GM18907 (cell line): ENCODE results near the gene BICDL2.
A peak's percentile ranks its signal among the peaks of the same experiment; 100 is the strongest.
"Not testable (repeated sequence)": the region's sequence is repeated elsewhere in the genome, so short reads cannot be mapped to it uniquely, and the experiment has no call there.

Source experiments
- ATAC-seq: cut with Tn5 transposase; IDR thresholded peaks from one replicate; pipeline ENCODE4 v1.9.1; 2021; ENCODE audit warnings: mild to moderate bottlenecking, moderate library complexity; ENCODE audit not compliant: unreplicated experiment

BICDL2 gene

DNA sequence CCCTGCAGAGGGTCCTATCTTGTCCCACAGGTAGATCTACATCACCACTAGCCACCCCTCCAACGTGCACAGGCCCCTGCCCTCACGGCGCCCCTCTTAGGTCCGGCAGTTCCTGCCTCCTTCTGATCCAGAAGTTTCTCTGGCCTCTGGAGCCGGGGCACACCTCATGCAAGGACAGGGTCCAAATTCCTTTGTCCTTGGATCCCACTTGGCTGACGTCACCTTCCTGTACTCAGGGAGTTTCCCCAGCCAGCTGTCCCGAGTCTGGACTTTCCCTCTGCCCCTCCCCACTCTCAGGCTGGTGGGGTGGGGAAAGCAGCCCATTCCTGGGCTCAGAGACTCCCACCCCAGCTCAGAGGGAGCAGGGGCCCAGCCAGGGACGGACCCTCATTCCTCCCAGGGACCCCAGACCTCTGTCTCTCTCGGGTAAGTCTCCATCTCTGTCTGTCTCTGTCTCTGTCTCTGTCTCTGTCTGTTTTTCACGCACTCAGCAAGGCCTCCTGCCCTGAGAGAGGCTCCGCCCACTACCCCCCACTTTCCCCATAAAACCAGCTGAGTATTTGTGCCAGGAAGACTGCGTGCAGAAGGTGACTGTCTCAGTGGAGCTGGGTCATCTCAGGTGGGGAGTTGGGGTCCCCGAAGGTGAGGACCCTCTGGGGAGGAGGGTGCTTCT is 28.5 kb upstream of the BICDL2 start, which contains the start of gene IL32:
IL32 (plus strand) TSS at position 572 of the 673 bp plus-strand sequence. CDS start 172 bp downstream, outside the sequence.
- ATAC-seq, result peak; percentile 43

DNA sequence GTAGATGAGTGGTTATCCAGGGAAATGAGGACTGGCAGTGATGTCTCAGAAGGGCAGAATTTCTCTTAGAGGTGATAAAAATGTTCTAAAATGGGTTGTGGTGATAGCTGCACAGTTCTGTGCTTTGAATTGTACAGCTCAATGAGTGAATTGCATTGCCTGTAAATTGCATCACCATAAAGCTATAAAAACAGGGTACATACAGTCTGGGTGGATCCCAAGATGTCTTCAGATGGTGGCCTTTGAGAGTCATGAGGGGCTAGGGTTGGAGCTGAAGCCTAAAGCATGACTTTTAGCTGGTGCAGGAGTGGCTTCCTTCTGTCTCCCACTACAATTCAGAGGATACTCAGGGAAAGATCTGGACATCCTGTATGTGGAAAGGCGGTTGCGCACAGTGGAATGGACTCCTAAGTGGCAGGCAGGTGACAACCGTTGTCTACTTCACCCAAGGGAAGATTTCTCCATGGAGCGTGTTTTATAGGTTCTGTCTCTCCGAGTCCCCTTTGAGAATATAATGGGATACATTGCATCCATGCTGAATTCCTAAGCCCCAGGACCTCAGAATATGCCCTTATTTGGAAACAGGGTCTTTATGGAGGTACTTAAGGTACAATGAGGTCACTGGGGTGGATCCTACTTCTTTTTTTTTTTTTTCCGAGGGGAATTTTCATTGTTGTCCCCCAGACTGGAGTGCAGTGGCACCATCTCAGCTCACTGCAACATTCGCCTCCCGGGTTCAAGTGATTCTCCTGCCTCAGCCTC is 27.1 kb upstream of the BICDL2 start:
- ATAC-seq, result no peak

DNA sequence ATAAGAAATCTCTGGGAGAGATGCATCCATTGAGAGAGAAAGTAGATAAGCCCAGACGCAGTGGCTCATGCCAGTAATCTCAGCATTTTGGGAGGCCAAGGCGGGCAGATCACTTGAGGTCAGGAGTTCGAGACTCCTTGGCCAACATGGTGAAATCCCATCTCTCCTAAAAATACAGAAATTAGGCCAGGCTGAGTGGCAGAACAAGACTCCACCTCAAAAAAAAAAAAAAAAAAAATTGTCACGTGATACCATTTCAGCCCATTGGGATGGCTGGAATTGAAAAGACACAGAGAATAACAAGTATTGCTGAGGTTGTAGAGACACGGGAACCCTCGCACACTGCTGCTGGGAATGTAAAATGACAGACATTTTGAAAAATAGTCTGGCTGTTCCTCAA is 25.8 kb upstream of the BICDL2 start:
- ATAC-seq, result no peak

DNA sequence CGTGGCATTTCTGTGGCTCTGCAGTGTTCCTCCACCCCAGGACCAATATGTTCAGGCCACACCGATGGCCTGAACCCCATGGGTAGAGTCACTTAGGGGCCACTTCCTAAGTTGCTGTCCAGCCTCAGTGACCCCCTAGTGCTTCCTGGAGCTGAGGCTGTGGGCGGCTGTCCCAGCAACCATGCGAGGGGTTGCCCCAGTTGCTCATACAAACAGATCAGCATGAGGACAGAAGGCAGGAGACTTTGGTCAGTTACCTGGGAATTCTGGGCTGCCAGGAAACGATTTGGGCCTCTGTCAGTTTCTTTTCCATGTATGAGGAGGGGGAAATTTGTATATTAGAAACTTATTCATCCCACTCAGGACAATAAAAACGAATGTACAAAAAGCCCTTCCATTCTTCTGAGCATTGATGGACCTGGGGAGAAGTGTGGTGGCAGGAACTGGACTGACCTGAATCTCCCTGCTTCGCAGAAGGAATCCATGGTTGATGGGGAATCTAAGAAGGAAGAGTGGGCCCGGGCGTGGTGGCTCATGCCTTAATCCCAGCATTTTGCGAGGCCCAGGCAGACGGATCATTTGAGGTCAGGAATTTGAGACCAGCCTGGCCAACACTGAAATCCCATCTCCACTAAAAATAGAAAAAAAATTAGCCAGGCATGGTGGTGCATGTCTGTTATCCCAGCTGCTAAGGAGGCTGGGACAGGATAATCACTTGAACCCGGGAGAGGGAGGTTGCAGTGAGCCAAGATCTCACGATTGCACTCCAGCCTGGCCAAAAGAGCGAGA is 23.8 kb upstream of the BICDL2 start:
- ATAC-seq, result no peak

DNA sequence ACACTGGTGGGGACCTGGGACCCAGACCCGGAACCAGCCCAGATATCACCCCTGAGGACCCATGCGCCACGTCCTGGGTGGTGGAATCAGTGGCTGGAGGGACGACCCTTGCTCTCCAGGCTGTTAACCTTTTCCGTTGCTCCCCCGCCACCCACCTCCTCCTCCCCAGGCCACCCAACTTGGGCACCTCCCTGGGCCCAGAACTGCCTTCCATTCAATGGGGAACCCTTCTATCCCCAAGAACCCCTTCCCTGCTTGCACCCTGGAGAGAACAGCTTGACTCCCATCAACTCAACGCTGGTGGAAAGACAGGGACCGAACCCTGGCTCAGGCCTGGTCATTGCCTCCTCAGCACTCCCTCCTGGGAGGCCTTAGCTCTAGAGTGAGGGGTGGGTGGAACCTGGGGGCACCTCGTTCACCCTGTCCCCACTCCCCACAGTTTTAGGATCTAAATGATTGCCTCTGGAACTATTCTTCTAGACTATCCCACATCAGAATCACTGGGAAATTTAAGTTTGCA is 23.0 kb upstream of the BICDL2 start:
- ATAC-seq, result peak; percentile 2

DNA sequence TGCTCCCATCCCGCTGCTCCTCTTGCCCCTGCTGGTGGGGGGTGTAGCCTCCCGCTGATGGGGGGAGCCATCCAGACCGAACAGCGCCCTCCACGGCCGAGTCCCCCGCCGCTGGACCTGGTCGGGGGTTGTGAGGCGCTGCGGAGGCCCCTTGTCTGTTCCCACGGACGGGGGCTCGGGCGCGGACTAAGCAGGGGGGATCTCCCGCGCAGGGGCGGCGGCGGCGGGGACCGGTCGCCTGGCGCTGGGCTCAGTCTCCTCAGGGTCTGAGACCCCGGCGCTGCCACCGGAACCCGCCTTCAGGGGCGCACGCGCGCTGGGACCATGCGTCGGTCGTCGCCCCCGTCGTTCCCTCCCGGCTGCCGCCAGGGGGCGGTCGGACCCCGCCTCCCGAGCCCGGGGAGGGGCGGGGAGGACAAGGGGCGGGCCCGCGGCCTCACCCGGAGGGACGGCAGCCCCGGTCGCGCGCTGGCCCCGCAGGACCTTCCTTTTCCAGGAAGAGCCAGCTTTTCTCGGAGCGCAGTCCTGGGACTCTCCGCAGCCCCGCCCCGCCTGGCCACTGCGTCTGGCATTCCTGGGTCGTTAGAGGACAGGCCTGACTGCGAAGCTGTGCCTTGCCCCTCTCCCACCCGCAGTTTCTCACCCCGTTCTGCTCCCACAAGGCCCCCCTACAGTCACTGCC is 22.4 kb upstream of the BICDL2 start:
- peak; percentile 75 for ATAC-seq

DNA sequence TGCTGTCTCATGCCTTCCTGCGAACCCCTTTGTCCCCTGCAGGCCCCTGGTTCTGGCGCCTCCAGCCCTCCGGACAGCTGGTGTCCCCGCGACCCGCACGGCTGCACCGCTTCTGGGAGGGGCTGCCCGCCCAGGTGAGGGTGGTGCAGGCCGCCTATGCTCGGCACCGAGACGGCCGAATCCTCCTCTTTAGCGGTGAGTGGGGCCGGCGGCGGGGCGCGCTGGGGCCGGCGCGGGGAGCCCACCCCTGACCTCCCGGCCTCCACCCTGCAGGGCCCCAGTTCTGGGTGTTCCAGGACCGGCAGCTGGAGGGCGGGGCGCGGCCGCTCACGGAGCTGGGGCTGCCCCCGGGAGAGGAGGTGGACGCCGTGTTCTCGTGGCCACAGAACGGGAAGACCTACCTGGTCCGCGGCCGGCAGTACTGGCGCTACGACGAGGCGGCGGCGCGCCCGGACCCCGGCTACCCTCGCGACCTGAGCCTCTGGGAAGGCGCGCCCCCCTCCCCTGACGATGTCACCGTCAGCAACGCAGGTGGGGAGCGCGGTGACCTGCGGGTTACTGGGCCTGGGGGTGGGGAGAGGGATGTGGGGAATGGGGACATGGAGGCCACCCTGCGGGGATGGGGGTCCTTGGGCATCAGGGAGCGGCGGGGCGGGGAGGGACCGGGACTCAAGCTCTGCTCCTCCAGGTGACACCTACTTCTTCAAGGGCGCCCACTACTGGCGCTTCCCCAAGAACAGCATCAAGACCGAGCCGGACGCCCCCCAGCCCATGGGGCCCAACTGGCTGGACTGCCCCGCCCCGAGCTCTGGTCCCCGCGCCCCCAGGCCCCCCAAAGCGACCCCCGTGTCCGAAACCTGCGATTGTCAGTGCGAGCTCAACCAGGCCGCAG is 21.6 kb upstream of the BICDL2 start:
- peak; percentile 13 for ATAC-seq

DNA sequence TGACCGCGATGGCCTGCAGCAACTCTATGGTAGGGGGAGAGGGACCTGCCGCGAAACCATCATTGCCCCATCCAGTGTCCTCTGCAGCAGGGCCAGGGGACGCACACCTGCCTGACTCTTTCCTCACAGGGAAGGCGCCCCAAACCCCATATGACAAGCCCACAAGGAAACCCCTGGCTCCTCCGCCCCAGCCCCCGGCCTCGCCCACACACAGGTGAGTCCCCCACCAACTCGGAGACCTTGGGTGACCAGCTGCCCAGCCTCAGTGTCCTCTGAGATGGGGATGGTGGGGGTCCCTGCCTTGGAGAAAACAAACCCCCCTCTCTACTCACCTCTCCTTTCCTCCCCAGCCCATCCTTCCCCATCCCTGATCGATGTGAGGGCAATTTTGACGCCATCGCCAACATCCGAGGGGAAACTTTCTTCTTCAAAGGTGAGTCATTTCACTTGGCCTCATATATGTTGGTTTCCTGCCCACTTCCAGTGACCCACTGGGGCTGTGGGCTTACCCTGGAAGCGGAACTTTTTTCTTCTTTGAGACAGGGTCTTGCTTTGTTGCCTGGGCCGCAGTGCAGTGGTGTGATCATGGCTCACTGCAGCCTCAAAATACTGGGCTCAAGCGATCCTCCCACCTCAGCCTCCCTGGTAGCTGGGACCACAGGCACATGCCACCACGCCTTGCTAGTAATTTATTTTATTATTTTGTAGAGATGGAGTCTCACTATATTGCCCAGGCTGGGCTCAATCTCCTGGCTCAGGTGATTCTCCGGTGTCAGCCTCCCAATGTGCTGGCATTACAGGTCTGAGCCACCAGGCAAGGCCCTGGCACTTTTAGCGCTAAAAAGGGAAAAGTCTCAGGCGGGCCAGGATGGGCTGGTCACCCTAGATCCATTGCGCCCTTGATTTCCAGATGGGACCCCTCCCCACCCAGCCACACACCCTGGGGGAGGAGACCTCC is 20.7 kb upstream of the BICDL2 start:
- ATAC-seq, result no peak

DNA sequence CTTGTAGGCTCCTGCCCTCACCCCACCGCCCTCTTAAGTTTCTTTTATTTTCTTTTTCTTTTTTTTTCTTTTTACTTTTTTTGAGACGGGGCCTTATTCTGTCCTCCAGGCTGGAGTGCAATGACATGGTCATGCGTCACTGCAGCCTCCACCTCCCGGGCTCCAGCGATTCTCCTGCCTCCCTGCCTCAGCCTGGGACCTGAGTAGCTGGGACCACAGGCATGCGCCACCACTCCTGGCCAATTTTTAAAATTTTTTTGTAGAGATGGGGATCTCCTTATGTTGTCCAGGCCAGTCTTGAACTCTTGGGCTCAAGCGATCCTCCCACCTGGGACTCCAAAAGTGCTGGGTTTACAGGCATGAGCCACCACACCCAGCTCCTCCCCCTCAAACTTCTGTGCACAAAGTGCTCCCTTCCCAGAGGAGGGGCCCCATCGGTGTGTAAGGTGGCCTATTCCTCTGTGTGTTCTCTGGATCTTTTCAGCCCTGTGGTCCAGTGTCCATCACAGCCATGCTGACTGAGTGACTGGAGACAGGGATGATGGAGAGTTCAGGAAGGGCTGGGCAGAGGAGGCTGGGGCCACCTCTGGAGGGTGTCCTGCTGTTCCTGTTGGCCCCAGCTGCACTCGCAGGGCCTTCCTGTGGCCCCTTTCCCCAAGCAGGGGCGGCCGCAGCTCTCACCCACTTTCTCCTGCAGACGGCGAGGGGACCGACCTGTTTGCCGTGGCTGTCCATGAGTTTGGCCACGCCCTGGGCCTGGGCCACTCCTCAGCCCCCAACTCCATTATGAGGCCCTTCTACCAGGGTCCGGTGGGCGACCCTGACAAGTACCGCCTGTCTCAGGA is 19.8 kb upstream of the BICDL2 start:
- ATAC-seq, result no peak

DNA sequence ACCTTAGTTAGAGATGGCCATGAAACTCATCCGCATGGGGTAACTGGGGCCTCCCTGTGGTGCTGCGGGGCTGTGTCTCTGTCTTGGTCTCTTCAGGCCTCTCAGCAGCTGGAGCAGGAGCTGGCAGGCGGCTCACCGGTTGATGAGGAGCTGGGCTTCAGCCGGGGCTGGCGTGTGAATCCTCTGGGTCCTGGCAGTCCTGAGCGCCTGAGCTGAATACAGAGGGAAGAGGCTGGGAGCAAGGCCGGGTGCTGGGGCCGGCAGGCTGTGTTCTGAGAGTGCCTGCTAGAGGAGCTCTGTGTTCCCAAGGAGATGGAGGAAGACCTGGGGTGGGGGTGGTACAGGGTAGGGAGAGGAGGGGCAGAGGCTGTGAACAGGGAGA is 19.0 kb upstream of the BICDL2 start:
- not testable (repeated sequence) for ATAC-seq

DNA sequence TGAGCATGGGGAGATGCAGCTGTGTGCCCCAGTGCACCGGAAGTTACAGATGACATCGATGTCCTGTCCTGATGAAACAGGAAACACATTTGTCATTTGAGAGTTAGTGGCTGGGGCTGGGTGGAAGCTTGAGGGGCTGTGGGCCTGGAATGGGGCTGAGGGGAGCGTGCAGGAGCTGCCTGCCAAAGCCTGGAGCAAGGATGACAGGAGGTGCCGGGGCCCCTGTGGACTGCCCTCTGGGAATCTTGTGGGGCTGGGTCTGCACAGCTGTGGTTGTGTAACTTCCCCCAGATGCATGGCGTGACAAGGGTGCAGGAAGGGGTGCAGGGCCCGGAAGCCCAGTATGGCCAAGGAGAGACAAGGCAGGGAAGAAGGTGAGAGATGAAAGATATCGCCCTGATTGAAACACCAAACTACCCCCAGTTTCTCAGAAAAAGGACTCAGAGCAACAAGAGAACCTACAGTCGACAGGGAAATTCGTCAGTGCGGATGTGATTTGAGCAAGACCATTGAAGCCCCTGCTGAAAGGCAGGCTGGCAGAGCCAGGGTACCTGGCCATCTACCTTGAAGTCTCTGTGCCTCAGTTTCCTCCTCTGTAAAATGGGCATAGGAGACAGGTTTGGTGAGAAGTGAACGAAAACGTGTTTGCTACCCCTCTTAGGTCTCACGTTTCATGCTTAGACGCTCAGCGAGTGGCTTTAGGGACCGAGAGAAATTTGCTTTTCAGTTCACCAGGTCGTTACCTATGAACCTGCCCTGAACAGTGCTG is 18.4 kb upstream of the BICDL2 start:
- ATAC-seq, result no peak

DNA sequence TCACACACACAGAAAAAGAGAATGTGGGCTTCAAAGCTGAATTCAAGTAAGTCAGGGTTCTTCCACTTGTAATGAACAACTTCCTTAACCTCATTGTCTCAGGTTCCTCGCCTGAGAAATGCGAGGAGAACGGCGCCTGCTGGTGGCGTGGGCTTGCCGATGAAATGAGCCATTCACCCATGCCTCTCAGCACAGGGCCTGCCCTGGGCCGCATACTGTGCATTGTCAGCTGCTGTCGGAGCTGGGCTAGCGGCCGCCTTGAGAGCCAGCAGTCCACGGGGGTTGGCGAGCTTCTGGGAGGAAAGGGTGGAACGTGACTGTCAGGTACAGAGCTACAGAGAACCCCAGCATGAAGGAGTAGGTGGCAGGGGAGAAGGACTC is 16.6 kb upstream of the BICDL2 start:
- ATAC-seq, result not testable (repeated sequence)

DNA sequence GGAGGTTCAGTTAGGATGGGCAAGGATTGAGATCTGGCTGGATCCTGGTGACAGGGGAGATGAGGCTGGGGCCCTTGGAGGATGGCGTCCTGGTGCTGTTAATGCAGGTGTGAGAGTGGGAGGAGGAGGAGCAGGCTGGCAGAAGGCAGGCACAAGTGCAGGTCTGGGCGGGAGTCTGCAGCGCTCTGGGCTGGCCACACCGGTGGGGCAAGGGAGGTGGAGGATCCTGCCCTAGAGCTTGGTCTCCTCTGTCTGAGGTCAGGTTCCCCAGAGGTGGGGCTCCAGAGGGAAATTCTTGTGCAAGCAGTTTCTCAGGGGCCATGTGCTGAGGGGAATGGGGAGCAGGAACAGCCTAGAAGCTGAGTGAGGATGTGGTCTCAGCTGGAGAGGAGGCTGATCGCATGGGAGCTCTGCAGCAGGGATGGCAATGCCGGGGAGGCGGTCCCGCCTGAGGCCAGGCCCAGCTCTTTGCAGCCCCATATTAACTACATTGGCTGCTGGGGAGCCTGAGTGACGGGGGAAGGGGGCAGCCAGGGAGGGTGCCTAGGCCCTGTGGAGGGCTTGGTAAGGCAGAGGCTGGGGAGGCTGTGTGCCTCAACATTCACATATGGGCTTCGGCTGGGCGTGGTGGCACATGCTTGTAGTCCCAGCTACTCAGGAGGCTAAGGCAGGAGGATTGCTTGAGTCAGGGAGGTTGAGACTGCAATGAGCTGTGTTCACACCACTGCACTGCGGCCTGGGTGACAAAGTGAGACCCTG is 16.0 kb upstream of the BICDL2 start:
- not testable (repeated sequence) for ATAC-seq

DNA sequence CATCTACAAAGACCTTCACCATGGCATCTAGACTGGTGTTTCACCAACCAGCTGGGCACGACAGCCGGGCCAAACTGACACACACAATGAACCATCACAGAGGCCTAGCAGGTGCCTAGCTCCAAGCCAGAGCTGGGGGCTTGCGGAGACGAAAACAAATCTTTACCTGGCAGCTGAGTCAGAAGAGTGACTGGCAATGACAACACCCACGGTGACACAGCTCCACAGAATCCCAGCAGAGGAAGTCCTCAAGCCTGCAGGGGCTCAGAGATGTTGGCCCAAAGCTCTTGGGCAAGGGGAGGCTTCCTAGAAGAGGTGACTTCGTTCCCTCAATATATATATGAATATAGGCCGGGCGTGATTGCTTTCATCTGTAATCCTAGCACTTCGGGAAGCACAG is 14.8 kb upstream of the BICDL2 start:
- ATAC-seq, result no peak

DNA sequence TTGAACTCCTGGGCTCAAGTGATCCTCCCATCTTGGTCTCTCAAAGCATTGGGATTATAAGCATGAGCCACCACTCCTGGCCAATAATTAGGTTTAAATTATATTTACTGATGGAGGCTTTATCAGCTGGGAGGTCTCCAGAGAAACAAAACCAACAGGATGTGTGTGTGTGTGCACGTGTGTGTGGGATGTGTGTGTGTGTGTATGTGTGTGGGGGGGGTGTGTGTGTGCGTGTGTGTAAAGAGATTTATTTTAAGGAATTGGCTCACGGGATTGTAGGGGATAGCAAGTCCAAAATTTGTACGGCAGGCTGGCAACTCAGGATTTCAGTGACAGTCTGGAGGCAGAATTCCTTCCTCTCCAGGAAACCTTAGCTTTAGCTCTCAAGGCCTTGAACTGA is 14.3 kb upstream of the BICDL2 start:
- ATAC-seq, result no peak

DNA sequence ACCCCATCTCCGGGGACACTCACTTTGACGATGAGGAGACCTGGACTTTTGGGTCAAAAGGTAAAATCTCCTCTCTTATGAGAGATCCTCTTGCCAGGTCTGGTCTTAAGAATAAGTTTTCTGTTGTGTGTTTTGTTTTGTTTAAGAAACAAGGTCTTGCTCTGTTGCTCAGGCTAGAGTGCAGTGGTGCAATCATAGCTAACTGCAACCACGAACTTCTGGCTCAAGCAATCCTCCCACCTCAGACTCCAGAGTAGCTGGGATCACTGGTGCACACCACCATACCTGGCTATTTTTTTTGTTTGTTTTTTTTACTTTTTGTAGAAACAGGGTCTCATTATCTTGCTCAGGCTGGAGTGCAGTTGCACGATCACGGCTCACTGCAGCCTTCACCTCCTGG is 13.7 kb upstream of the BICDL2 start:
- no peak for ATAC-seq
